Adrenal gland (tissue), 12 donors: ENCODE data around the gene CA10. TPM values are rescaled to one million over a fixed set of nuclear protein-coding genes. Genes with fewer than 3 reads are reported as not detected.

Source experiments
- DNase-seq, 7 donors: peaks; one replicate each; pipeline ENCODE4 v3.0.0-alpha.2; 2019 to 2020
- H3K27ac ChIP-seq, 5 donors: fragments of 200-600 bp; sonication (generic) in 4 of 5; 1 replicate in 3 of 5; 2 replicates in 2 of 5; pipeline versions ENCODE4 v1.5.1 to v1.8.0; 2016 to 2020; ENCODE audit warnings: mild to moderate bottlenecking in 1 of 5
- H3K27me3 ChIP-seq: fragments of 200-600 bp; 2 replicates; pipeline ENCODE4 v1.8.0; 2021
- H3K36me3 ChIP-seq, 2 donors: fragments of 200-600 bp; replicated peaks in 1 of 2; 1 replicate in 1 of 2; 2 replicates in 1 of 2; pipeline versions ENCODE4 v1.5.1 to v1.8.0; 2018 to 2022
- H3K4me1 ChIP-seq, 2 donors: fragments of 200-600 bp; replicated peaks in 1 of 2; 1 replicate in 1 of 2; 2 replicates in 1 of 2; pipeline versions ENCODE4 v1.5.1 to v1.8.0; 2018 to 2021
- H3K4me3 ChIP-seq, 4 donors: fragments of 200-600 bp; sonication (generic) in 3 of 4; one replicate each; pipeline ENCODE4 v1.5.1; 2016 to 2018
- H3K9me3 ChIP-seq, 3 donors: fragments of 200-600 bp; sonication (generic) in 1 of 3; replicated peaks in 1 of 3; 1 replicate in 2 of 3; 2 replicates in 1 of 3; pipeline versions ENCODE4 v1.5.1 to v1.8.0; 2016 to 2021
- CTCF ChIP-seq, 6 experiments: fragments of 450-650 bp in 4 of 6; fragments of 200-600 bp in 2 of 6; sonication (generic) in 1 of 6; IDR thresholded peaks; 1 replicate in 5 of 6; 2 replicates in 1 of 6; pipeline versions ENCODE4 v1.5.1 to v1.8.0; 2016 to 2021; ENCODE audit warnings: antibody characterized with exemption in 6 of 6, mild to moderate bottlenecking in 2 of 6, moderate library complexity in 1 of 6
- POLR2A ChIP-seq, 2 donors: fragments of 450-650 bp; IDR thresholded peaks; one replicate each; pipeline ENCODE4 v1.6.1; 2017; ENCODE audit warnings: antibody characterized with exemption in 2 of 2, mild to moderate bottlenecking in 2 of 2, moderate library complexity in 1 of 2
- WGBS, 4 donors: extraction: QIAGEN DNeasy Blood & Tissue Kit in 2 of 4; methylation state at CpG; one replicate each; pipeline versions ENCODE4 v1.1.5 to v1.1.7; 2013 to 2017; 5-methylcytosine and 5-hydroxymethylcytosine counted together
- intact Hi-C, 2 donors: fragments of 100-400 bp; cut with DNase I; formaldehyde crosslinking; loops; one replicate each; pipeline versions ENCODE4 v1.14.1 to v1.15.0; 2022 to 2023
- polyA plus RNA-seq, 3 donors: library from polyadenylated mRNA; stranded (reverse); fragments of 200-250 nt in 2 of 3; fragments of 350-450 nt in 1 of 3; fragmentation: Illumina TruSeq in 1 of 3; extraction: RNeasy Lipid Tissue Mini Kit (QIAGEN cat#74804) in 1 of 3; gene quantifications; one replicate each; pipeline ENCODE4 v1.2.3, GENCODE V29; 2013 to 2014
- total RNA-seq, 9 donors: library from RNA; depleted of rRNA in 4 of 9; stranded (reverse); fragments of >200 nt in 4 of 9; fragments of 120-200 nt in 1 of 9; fragmentation: NEBNext Ultra II Directional in 1 of 9; extraction: Animal tissue kit (Norgen Biotek cat#: 25700) in 1 of 9; gene quantifications; one replicate each; pipeline versions ENCODE4 v1.1.0 to v1.2.4, GENCODE V29; 2013 to 2023
- donor health status: healthy with polysubstance abuse.
- donor health status: Bipolar disorder and iron deficiency.
- donor health status: DM: yes; HTN: yes; CAD: no.
- donor health status: DM: no; HTN: no; CAD: no.
- donor health status: DM: no; HTN: no; CAD: no.
- donor health status: DM: yes; HTN: yes; CAD: no.

The CA10 gene
- total and polyA plus RNA-seq, 12 donors, result 0.27 to 3.1 (median 2.5) TPM; not detected in 5

- WGBS, 4 donors, result 77 to 85% (median 81%) methylated on average over 7 of the region's 7 CpGs
- H3K36me3 ChIP-seq, result no peaks in the 10 kb centered on the region
- DNase-seq, result no peak
- intact Hi-C loops, result no loop called here
- no peaks in the 10 kb centered on the region for H3K4me1 ChIP-seq
- no peaks in the 10 kb centered on the region for H3K9me3 ChIP-seq
- H3K4me3 ChIP-seq, result no peak overlapping the region
- no peaks in the 10 kb centered on the region for H3K27me3 ChIP-seq
- TF ChIP-seq CTCF (IDR thresholded peaks at IDR 0.05) (no peak), POLR2A (IDR thresholded peaks at IDR 0.05) (no peak)
- no peak overlapping the region for H3K27ac ChIP-seq
These were observed 33.5 kb downstream of the CA10 start for GRCh38 chr17:52124993-52125392.

- Histone ChIP-seq H3K4me3 (no peak overlapping the region), H3K27me3 (no peaks in the 10 kb centered on the region), H3K9me3 (no peaks in the 10 kb centered on the region), H3K27ac (no peak overlapping the region), H3K36me3 (no peaks in the 10 kb centered on the region), H3K4me1 (no peaks in the 10 kb centered on the region)
- intact Hi-C loops, result no loop called here
- DNase-seq, result no peak
- TF ChIP-seq CTCF (IDR thresholded peaks at IDR 0.05) (no peak), POLR2A (IDR thresholded peaks at IDR 0.05) (no peak)
These were observed 34.0 kb downstream of the CA10 start for GRCh38 chr17:52124561-52124960.

DNA sequence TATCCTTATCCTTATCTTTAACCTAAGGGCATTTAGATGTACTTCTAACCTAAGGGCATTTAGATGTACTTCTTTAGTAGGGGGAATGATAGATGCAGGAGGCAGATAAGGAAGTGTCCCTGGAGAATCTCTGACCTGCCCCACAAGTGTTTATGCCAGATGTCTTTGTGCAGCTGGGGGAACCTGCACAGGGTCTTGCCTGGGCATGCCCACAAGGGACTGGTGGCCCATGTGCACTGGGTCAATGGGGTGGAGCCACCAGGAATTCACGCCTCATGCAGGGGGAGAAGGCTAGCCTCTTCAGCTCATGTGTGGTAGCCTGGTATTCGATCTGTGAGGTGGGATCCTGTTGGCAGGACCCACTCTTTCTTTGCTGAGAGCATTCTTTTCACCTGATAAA, 38.0 kb downstream of the CA10 start:
- TF ChIP-seq CTCF (IDR thresholded peaks at IDR 0.05) (no peak), POLR2A (IDR thresholded peaks at IDR 0.05) (no peak)
- 72 to 88% (median 80%) methylated on average over 2 of the region's 2 CpGs for WGBS, 4 donors
- Histone ChIP-seq H3K27ac (no peak overlapping the region), H3K27me3 (no peaks in the 10 kb centered on the region), H3K9me3 (no peaks in the 10 kb centered on the region), H3K36me3 (no peaks in the 10 kb centered on the region), H3K4me1 (no peaks in the 10 kb centered on the region), H3K4me3 (no peak overlapping the region)
- no peak for DNase-seq
- intact Hi-C loops, result no loop called here

GRCh38 chr17:52110923-52111581, 47.5 kb downstream of the CA10 start:
- WGBS, 4 donors, result 62 to 75% (median 68%) methylated on average over 4 of the region's 4 CpGs
- Histone ChIP-seq H3K4me1 (no peaks in the 10 kb centered on the region), H3K4me3 (no peak overlapping the region), H3K27me3 (no peaks in the 10 kb centered on the region), H3K36me3 (no peaks in the 10 kb centered on the region), H3K9me3 (no peaks in the 10 kb centered on the region), H3K27ac (no peak overlapping the region)
- intact Hi-C loops, result no loop called here
- TF ChIP-seq POLR2A (IDR thresholded peaks at IDR 0.05) (no peak), CTCF (IDR thresholded peaks at IDR 0.05) (no peak)
- DNase-seq, result no peak
